ENCODE data around the gene LRRC38.

- TF ChIP-seq CTCF (IDR thresholded peaks at IDR 0.05 in 2 of 3, conservative IDR thresholded peaks at IDR 0.05 in 1 of 3; ENCODE audit: control insufficient read depth in 2 of 3, extremely low read depth in 1 of 3, insufficient read depth in 1 of 3, low read depth in 3 of 3, low read length in 3 of 3) (no peak), EP300 (IDR thresholded peaks at IDR 0.05; ENCODE audit: borderline replicate concordance in 1 of 2, control insufficient read depth in 1 of 2, low read depth in 2 of 2, low read length in 2 of 2) (no peak), POLR2AphosphoS5 (IDR thresholded peaks at IDR 0.05; ENCODE audit: low read length) (no peak), MAX (IDR thresholded peaks at IDR 0.05; ENCODE audit: low read depth, low read length) (no peak), POLR2A (IDR thresholded peaks at IDR 0.05; ENCODE audit: low read depth, low read length) (no peak), CREB1 (IDR thresholded peaks at IDR 0.05; ENCODE audit: low read depth) (no peak), EZH2 (IDR thresholded peaks at IDR 0.05; ENCODE audit: borderline replicate concordance, control insufficient read depth, low read depth, low read length) (no peak), TCF7 (IDR thresholded peaks at IDR 0.05; ENCODE audit: borderline replicate concordance) (no peak), ZNF217 (IDR thresholded peaks at IDR 0.05) (no peak)
These were observed 33.0 kb upstream of the LRRC38 start for GRCh38 chr1:13546791-13547190.

Data from GM12878 (cell line).